ENCODE results near the gene YWHAQ.

Gene YWHAQ

GRCh38 chr2:9652267-9652666, 21.5 kb upstream of the YWHAQ start:
- DNase-seq (ENCODE audit: low read depth) = no peak
- TF ChIP-seq CTCF (IDR thresholded peaks at IDR 0.05; ENCODE audit: control insufficient read depth, insufficient read depth, low read depth, low read length, missing control alignments) = no peak

GRCh38 chr2:9650119-9650821, 19.5 kb upstream of the YWHAQ start:
- no peak overlapping the region for H3K4me3 ChIP-seq (ENCODE audit: control insufficient read depth, low read depth, low read length)
- no peak for DNase-seq (ENCODE audit: low read depth)
- no peak for TF ChIP-seq CTCF (IDR thresholded peaks at IDR 0.05; ENCODE audit: control insufficient read depth, insufficient read depth, low read depth, low read length, missing control alignments)

More at GRCh38 chr2:9652267-9652666, 21.5 kb upstream of the YWHAQ start:
- no peak overlapping the region for H3K4me3 ChIP-seq (ENCODE audit: control insufficient read depth, low read depth, low read length)

GRCh38 chr2:9649261-9649660, 18.5 kb upstream of the YWHAQ start:
- DNase-seq (ENCODE audit: low read depth) = no peak

GRCh38 chr2:9648821-9649220, 18.0 kb upstream of the YWHAQ start:
- no peak for DNase-seq (ENCODE audit: low read depth)
- H3K4me3 ChIP-seq (ENCODE audit: control insufficient read depth, low read depth, low read length) = no peak overlapping the region

More at GRCh38 chr2:9649261-9649660, 18.5 kb upstream of the YWHAQ start:
- H3K4me3 ChIP-seq (ENCODE audit: control insufficient read depth, low read depth, low read length) = no peak overlapping the region
- TF ChIP-seq CTCF (IDR thresholded peaks at IDR 0.05; ENCODE audit: control insufficient read depth, insufficient read depth, low read depth, low read length, missing control alignments) = no peak

GRCh38 chr2:9647884-9648283, 17.1 kb upstream of the YWHAQ start:
- H3K4me3 ChIP-seq (ENCODE audit: control insufficient read depth, low read depth, low read length) = no peak overlapping the region
- no peak for TF ChIP-seq CTCF (IDR thresholded peaks at IDR 0.05; ENCODE audit: control insufficient read depth, insufficient read depth, low read depth, low read length, missing control alignments)
- DNase-seq (ENCODE audit: low read depth) = no peak

More at GRCh38 chr2:9648821-9649220, 18.0 kb upstream of the YWHAQ start:
- no peak for TF ChIP-seq CTCF (IDR thresholded peaks at IDR 0.05; ENCODE audit: control insufficient read depth, insufficient read depth, low read depth, low read length, missing control alignments)

GRCh38 chr2:9646196-9647030, 15.6 kb upstream of the YWHAQ start:
- no peak overlapping the region for H3K4me3 ChIP-seq (ENCODE audit: control insufficient read depth, low read depth, low read length)
- DNase-seq (ENCODE audit: low read depth) = no peak
- no peak for TF ChIP-seq CTCF (IDR thresholded peaks at IDR 0.05; ENCODE audit: control insufficient read depth, insufficient read depth, low read depth, low read length, missing control alignments)

Measured in AG09309 (cell line).